Lower lobe of right lung (tissue), 2 donors: ENCODE results near the gene CALR3. TPM values are rescaled to one million over a fixed set of nuclear protein-coding genes. Genes with fewer than 3 reads are reported as not detected.

Experiments used
- ATAC-seq, 2 donors: fragments of 200-7000 bp; cut with Tn5 transposase; one replicate each; pipeline ENCODE4 v1.9.1; 2020 to 2022; ENCODE audit warnings: mild to moderate bottlenecking in 2 of 2, moderate library complexity in 2 of 2
- DNase-seq: peaks from one replicate; pipeline ENCODE4 v3.0.0-alpha.2; 2020
- H3K27ac ChIP-seq: fragments of 200-600 bp; one replicate; pipeline ENCODE4 v1.8.0; 2022
- H3K27me3 ChIP-seq: fragments of 200-600 bp; one replicate; pipeline ENCODE4 v1.8.0; 2022; ENCODE audit warnings: low read depth
- H3K36me3 ChIP-seq: fragments of 200-600 bp; one replicate; pipeline ENCODE4 v1.8.0; 2022; ENCODE audit warnings: mild to moderate bottlenecking
- H3K4me1 ChIP-seq: fragments of 200-600 bp; one replicate; pipeline ENCODE4 v1.8.0; 2022
- H3K4me3 ChIP-seq: fragments of 200-600 bp; one replicate; pipeline ENCODE4 v1.8.0; 2022; ENCODE audit warnings: mild to moderate bottlenecking
- H3K9me3 ChIP-seq: fragments of 200-600 bp; one replicate; pipeline ENCODE4 v1.8.0; 2022
- intact Hi-C: fragments of 100-400 bp; cut with DNase I; formaldehyde crosslinking; loops from one replicate; pipeline ENCODE4 v1.11.0; 2022
- total RNA-seq: library from RNA; stranded (reverse); fragmentation: NEBNext Ultra II Directional; extraction: Animal tissue kit (Norgen Biotek cat#: 25700); gene quantifications from one replicate; pipeline ENCODE4 v1.2.1, GENCODE V29; 2021
- TF ChIP-seq, protein P1 (sequence below): fragments of 200-600 bp; IDR thresholded peaks from one replicate; pipeline ENCODE4 v1.8.0; 2022; ENCODE audit warnings: antibody characterized with exemption, mild to moderate bottlenecking
- donor health status: DM: no; HTN: yes; CAD: no; lungs with severe emphysema.

CALR3 gene
- total RNA-seq, 1 donor from 2014 or later, result not detected

DNA sequence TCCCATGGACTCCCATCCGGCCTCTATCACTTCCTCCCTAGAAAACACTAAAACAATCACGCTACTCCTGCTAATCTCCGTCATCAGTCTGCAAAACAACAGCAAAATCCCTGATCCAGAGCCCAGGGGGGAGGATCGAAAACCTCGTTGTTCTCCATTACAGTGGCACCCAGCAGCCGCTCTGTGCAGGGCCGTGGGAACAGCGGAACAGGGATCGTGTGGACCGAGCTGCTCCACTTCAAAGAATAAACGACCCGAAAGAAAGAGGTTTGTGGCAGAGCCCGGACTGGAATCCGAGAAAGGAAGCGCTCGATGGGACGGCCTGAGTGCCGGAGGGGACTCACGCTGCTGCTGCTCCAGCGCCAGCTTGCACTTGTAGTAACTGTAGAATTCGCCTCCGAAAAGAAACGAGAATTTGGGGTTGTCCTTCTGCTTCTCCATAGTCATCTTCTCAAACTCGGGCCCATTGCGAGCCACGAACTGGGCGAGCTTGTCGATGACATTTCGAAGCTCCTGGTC is 45.6 kb upstream of the CALR3 start:
- Histone ChIP-seq H3K27ac (peak overlapping the region; percentile 88), H3K27me3 (no peaks in the 10 kb centered on the region), H3K9me3 (no peaks in the 10 kb centered on the region), H3K4me3 (peak overlapping the region; percentile 99), H3K4me1 (peaks cover 36% of the 10 kb centered on the region), H3K36me3 (peaks cover 33% of the 10 kb centered on the region)
- DNase-seq (no peak), ATAC-seq (peak in 1 of 2 donors; percentile 2)
- TF ChIP-seq, protein P1, sequence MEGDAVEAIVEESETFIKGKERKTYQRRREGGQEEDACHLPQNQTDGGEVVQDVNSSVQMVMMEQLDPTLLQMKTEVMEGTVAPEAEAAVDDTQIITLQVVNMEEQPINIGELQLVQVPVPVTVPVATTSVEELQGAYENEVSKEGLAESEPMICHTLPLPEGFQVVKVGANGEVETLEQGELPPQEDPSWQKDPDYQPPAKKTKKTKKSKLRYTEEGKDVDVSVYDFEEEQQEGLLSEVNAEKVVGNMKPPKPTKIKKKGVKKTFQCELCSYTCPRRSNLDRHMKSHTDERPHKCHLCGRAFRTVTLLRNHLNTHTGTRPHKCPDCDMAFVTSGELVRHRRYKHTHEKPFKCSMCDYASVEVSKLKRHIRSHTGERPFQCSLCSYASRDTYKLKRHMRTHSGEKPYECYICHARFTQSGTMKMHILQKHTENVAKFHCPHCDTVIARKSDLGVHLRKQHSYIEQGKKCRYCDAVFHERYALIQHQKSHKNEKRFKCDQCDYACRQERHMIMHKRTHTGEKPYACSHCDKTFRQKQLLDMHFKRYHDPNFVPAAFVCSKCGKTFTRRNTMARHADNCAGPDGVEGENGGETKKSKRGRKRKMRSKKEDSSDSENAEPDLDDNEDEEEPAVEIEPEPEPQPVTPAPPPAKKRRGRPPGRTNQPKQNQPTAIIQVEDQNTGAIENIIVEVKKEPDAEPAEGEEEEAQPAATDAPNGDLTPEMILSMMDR, result no peak
- intact Hi-C loops, result no loop called here

- TF ChIP-seq, protein P1, result no peak
- Histone ChIP-seq H3K36me3 (peaks cover 39% of the 10 kb centered on the region), H3K4me3 (peak overlapping the region; percentile 99), H3K9me3 (no peaks in the 10 kb centered on the region), H3K4me1 (peaks cover 36% of the 10 kb centered on the region), H3K27ac (no peak overlapping the region), H3K27me3 (no peaks in the 10 kb centered on the region)
- DNase-seq (no peak), ATAC-seq (no peak)
- intact Hi-C loops, result no loop called here
Observed at GRCh38 chr19:16540948-16541347, 45.0 kb upstream of the CALR3 start.

GRCh38 chr19:16537111-16537510 is 41.1 kb upstream of the CALR3 start:
- Histone ChIP-seq H3K4me1 (peaks cover 24% of the 10 kb centered on the region), H3K36me3 (peaks cover 77% of the 10 kb centered on the region), H3K27me3 (no peaks in the 10 kb centered on the region), H3K4me3 (no peak overlapping the region), H3K27ac (no peak overlapping the region), H3K9me3 (no peaks in the 10 kb centered on the region)
- ATAC-seq, result no peak
- intact Hi-C loops, result no loop called here
- TF ChIP-seq, protein P1, result no peak
- DNase-seq, result no peak

GRCh38 chr19:16536130-16536529 is 40.2 kb upstream of the CALR3 start:
- TF ChIP-seq, protein P1, result no peak
- Histone ChIP-seq H3K27me3 (no peaks in the 10 kb centered on the region), H3K27ac (no peak overlapping the region), H3K4me3 (no peak overlapping the region), H3K36me3 (peaks cover 87% of the 10 kb centered on the region), H3K9me3 (no peaks in the 10 kb centered on the region), H3K4me1 (peaks cover 19% of the 10 kb centered on the region)
- ATAC-seq, result no peak
- intact Hi-C loops, result no loop called here
- no peak for DNase-seq

DNA sequence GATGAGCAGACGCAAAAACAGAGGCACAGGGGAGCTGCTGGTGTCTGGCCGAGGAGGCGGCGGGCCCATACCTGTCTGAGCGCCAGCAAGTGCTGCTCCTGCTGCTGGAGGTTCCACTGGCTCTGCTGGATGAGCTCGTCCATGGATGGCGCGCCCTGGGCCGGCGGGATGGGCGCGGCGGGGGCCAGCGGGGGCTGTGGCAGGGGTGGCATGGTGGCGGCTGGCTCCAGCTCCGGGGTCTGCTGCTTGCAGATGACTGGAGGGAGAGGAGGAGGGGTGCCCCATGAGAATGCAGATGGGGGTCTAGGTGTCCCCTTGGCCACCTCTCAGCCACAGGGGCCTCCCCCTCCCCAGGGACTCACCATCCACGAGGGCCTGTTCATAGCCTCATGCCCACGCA is 39.4 kb upstream of the CALR3 start:
- peaks cover 11% of the 10 kb centered on the region for H3K4me1 ChIP-seq
- TF ChIP-seq, protein P1, result no peak
- intact Hi-C loops, result no loop called here
- ATAC-seq, result no peak
- H3K4me3 ChIP-seq, result no peak overlapping the region
- H3K9me3 ChIP-seq, result no peaks in the 10 kb centered on the region
- no peaks in the 10 kb centered on the region for H3K27me3 ChIP-seq
- no peak overlapping the region for H3K27ac ChIP-seq
- DNase-seq, result no peak
- H3K36me3 ChIP-seq, result peaks cover 92% of the 10 kb centered on the region
